Measurements from ENCODE around the gene MAGI3.
"Not testable (repeated sequence)": the region's sequence is repeated elsewhere in the genome, so short reads cannot be mapped to it uniquely, and the experiment has no call there.

Gene MAGI3

GRCh38 chr1:113579256-113580018, 189.1 kb downstream of the MAGI3 start:
- H3K27ac ChIP-seq: no peak overlapping the region
- TF ChIP-seq, protein P1, sequence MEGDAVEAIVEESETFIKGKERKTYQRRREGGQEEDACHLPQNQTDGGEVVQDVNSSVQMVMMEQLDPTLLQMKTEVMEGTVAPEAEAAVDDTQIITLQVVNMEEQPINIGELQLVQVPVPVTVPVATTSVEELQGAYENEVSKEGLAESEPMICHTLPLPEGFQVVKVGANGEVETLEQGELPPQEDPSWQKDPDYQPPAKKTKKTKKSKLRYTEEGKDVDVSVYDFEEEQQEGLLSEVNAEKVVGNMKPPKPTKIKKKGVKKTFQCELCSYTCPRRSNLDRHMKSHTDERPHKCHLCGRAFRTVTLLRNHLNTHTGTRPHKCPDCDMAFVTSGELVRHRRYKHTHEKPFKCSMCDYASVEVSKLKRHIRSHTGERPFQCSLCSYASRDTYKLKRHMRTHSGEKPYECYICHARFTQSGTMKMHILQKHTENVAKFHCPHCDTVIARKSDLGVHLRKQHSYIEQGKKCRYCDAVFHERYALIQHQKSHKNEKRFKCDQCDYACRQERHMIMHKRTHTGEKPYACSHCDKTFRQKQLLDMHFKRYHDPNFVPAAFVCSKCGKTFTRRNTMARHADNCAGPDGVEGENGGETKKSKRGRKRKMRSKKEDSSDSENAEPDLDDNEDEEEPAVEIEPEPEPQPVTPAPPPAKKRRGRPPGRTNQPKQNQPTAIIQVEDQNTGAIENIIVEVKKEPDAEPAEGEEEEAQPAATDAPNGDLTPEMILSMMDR (IDR thresholded peaks at IDR 0.05): no peak
- no peak overlapping the region for H3K4me3 ChIP-seq
- DNase-seq (ENCODE audit: low spot score): no peak

- no peak overlapping the region for H3K4me3 ChIP-seq
- no peak for DNase-seq (ENCODE audit: low spot score)
- TF ChIP-seq, protein P1 (IDR thresholded peaks at IDR 0.05): no peak
- no peak overlapping the region for H3K27ac ChIP-seq
Observed at GRCh38 chr1:113581323-113581722, 191.0 kb downstream of the MAGI3 start.

- DNase-seq (ENCODE audit: low spot score): no peak
- Histone ChIP-seq H3K4me3 (no peak overlapping the region), H3K27ac (no peak overlapping the region)
- TF ChIP-seq, protein P1 (IDR thresholded peaks at IDR 0.05): no peak
Observed at GRCh38 chr1:113582084-113582483, 191.8 kb downstream of the MAGI3 start.

DNA sequence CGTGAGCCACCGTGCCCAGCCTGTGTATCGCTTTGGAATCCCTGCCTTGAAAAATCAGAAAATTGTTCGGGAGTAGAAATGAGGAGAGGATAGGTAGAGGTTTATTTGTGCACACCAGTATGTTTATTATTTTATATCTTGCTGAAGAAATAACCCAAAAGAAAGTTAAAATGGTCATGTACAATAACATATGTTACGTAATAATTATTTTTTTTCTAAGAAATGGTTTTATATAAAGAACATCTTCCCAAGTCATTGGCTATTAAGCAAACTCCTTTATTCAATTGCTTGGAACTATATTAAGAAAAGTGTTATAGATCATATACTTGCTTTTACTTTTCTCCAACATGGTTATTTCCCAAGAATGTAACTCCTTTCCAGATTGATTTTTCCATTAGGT, 197.2 kb downstream of the MAGI3 start:
- no peak for DNase-seq (ENCODE audit: low spot score)
- H3K27ac ChIP-seq: no peak overlapping the region
- TF ChIP-seq, protein P1 (IDR thresholded peaks at IDR 0.05): no peak
- no peak overlapping the region for H3K4me3 ChIP-seq

DNA sequence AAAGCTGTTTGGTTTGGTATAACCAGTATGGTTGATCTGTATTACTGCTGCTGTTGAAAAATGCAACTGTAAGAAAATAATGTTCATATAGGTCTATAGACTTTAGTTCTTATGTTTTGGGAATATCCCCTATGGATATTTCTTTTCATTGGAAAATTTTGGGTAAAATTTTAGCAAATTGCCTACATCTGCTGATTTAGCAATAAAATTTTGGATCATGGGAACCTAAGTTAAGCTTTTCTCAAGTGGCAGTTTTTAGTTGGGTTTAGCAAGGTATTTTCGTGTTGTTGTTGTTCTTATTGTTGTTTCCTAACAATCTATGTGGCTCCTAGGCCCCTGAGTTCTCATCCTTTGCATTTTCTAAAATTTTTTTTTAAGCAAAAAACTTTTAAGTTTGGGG, 201.9 kb downstream of the MAGI3 start:
- Histone ChIP-seq H3K4me3 (no peak overlapping the region), H3K27ac (no peak overlapping the region)
- TF ChIP-seq, protein P1 (IDR thresholded peaks at IDR 0.05): no peak
- DNase-seq (ENCODE audit: low spot score): no peak

GRCh38 chr1:113593550-113594297, 203.4 kb downstream of the MAGI3 start:
- Histone ChIP-seq H3K27ac (no peak overlapping the region), H3K4me3 (no peak overlapping the region)
- TF ChIP-seq, protein P1 (IDR thresholded peaks at IDR 0.05): no peak
- DNase-seq (ENCODE audit: low spot score): no peak

GRCh38 chr1:113604466-113604865, 214.2 kb downstream of the MAGI3 start:
- not testable (repeated sequence) for H3K4me3 ChIP-seq; DNase-seq (ENCODE audit: low spot score); H3K27ac ChIP-seq

All from coronary artery (tissue), 2 donors.